ENCODE results near the gene EXOSC1.
"Not testable (repeated sequence)": the region's sequence is repeated elsewhere in the genome, so short reads cannot be mapped to it uniquely, and the experiment has no call there.

The EXOSC1 gene

DNA sequence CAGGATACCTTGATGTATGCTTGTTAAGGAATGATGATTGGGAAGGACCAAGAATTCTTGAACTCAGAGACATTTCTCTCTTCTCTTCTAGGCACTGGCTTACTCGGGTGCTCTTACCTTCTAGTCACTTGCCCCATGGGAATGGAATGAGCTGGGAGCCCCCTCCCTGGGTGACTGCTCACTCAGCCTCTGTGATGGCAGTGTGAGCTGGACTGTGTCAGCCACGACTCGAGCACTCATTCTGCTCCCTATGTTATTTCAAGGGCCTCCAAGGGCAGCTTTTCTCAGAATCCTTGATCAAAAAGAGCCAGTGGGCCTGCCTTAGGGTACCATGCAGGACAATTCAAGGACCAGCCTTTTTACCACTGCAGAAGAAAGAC is 10.9 kb upstream of the EXOSC1 start:
- no peak for DNase-seq

DNA sequence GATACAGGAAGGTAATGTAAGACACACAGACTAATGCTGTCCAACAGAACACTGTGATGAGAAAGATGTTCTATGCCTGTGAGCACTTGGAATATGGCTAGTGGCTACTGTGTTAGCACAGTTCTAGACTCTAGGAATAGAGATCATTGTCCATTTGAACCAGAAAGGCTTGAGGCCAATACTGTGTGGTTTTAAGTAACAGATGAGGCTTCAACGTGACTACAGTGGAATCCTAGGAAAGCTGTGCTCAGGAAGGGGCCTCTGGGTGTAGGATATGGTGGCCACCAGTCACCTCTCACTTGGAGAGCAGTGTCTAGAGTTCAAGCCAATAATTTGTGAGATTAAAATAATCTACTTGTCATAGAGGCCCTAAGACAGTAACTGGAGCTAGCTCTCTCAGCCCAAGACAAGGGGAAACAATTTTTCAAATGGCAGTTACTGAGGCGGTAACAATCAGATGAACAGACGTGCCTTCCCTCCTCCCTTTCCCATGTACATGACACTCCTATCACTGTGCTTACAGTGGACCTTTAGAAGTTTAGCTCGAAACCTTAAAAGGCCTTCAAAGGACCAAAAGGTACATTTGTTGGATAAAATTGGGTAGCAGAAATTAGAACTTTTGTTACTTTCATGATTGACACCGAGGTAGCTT is 10.4 kb upstream of the EXOSC1 start:
- no peak for DNase-seq

GRCh38 chr10:97454330-97455036 is 8.7 kb upstream of the EXOSC1 start:
- DNase-seq: no peak

DNA sequence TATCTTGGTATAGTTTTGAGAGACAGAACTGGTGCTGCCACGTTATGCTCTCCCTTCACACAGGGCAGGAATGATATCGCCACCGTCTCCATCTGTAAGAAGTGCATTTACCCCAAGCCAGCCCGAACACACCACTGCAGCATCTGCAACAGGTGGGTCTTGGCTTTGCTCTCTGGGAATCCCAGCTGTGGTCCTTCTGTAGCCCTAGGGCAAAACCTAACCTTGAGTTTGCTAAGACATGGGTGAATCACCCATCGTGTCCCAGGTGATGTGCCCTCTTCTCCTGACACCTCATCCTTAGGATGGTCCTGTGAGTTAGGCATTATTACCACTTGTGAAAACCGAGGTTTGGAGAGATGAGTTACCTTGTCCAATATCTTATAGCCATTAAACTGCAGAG is 6.5 kb upstream of the EXOSC1 start:
- no peak for DNase-seq

GRCh38 chr10:97451605-97452004 is 5.8 kb upstream of the EXOSC1 start:
- no peak for DNase-seq

- no peak for DNase-seq
These were observed 5.0 kb upstream of the EXOSC1 start for GRCh38 chr10:97450828-97451227.

- no peak for DNase-seq
These were observed 467 bp downstream of the EXOSC1 start for GRCh38 chr10:97445357-97445721.

GRCh38 chr10:97444212-97444611 is 1.6 kb downstream of the EXOSC1 start:
- DNase-seq: no peak

- no peak for DNase-seq
These were observed 3.5 kb downstream of the EXOSC1 start for GRCh38 chr10:97442277-97442676.

DNA sequence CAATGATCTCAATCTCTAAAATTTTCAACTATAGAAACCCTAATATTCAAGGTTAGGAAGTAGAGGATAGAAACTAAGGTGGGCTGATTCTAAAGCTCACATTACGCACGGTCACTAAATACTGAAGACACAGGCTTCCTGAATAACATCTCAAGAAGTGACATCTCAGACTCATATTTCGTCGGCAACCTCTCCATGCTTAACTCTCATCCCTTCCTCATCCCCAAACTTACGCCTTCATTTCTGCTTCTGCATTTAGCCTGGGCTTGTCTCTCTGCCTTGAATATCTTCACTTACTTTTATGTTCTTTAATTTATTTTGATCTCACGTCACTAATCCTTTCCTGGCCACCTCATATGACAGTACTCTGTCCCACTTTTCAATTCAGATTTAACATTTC is 10.6 kb downstream of the EXOSC1 start:
- DNase-seq: no peak

GRCh38 chr10:97434557-97434956 is 11.2 kb downstream of the EXOSC1 start:
- no peak for DNase-seq

DNA sequence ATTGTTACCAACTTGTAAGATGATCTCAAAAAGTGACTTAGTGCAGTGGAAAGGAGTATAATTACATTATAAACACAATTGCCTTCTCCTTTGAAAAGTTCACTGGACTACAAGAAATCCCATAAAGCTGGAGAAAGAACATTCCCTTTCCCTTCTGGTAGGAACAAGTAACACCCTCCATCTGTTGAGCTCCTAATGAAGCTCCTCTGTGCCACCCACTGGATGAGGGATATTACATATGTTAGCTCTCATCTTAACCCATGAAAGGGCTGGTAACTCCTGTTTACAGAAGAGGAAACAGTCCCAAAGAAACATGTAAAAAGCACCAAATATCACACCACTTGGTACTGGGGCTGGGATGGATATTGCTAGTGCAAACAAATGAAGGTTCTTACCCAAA is 11.8 kb downstream of the EXOSC1 start:
- DNase-seq: no peak

- no peak for DNase-seq
These were observed 17.2 kb downstream of the EXOSC1 start for GRCh38 chr10:97428572-97428981.

GRCh38 chr10:97427571-97428179 is 18.1 kb downstream of the EXOSC1 start:
- DNase-seq: no peak

DNA sequence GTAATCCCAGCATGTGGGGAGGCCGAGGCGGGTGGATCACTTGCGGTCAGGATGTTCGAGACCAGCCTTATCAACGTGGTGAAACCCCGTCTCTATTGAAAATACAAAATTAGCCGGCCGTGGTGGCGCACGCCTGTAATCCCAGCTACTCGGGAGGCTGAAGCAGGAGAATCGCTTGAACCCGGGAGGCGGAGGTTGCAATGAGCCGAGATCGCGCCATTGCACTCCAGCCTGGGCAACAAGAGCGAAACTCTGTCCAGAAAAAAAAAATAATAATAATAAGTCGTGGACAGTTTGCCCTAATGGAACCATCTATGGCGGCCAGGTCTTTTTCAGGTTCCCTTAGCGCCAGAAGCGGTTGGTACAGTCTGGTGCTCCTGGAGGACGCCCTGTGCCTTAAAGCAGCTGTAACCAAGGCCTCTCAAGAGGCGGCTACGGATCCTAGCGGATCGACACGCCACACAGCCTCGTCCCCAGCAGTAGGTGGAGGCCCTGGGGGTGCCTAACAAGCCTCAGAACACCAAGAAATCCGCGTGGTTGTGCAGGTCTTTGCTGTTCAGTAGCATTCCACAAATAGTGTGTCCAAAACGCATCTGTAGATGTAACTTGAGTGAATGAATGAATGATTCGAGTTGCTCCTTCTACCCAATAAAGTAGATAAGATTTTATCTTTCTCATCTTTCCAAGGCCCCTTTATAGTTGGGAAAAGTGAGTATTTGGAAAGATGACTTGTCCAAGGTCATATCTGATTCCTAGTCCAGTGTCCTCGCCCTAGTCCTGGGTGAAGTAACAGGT is 18.8 kb downstream of the EXOSC1 start:
- DNase-seq: no peak

GRCh38 chr10:97425964-97426775 is 19.6 kb downstream of the EXOSC1 start, which contains the start of gene PGAM1:
TSS of gene PGAM1 (plus strand) at chr10:97426191. CDS start at chr10:97426308, 117 bp downstream.
- peak; percentile 96 for DNase-seq

DNA sequence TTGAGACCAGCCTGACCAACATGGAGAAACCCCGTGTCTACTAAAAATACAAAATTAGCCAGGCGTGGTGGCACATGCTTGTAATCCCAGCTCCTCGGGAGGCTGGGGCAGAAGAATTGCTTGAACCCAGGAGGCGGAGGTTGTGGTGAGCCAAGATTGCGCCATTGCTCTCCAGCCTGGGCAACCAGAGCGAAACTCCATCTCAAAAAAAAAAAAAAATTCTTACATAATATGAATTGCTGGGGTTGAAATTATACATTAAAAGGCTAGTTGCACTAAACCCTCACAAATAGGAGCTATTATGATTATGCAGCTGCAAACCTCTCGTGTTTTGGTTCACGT is 22.1 kb downstream of the EXOSC1 start:
- not testable (repeated sequence) for DNase-seq

GRCh38 chr10:97416565-97416964 is 29.2 kb downstream of the EXOSC1 start:
- DNase-seq: no peak

DNA sequence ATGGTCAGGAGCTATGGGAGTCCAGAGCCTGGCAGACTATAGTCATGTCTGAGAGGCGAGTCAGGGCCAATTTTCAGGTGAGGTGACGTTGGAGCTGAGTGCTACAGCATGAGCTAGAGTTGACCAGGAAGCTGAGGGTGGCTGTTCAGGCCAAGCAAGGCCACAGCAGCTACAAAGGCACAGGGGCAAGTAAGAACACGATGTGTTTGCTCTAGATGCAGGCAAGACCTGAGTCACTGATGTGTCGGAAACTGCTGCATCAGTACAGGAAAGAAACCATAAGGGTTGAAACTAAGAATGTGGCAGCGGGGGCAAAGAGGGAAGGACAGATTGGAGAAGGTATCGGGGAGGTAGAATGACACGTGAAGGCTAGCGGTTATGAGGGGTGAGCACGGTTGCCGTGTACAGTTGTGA is 32.9 kb downstream of the EXOSC1 start:
- peak; percentile 84 for DNase-seq

DNA sequence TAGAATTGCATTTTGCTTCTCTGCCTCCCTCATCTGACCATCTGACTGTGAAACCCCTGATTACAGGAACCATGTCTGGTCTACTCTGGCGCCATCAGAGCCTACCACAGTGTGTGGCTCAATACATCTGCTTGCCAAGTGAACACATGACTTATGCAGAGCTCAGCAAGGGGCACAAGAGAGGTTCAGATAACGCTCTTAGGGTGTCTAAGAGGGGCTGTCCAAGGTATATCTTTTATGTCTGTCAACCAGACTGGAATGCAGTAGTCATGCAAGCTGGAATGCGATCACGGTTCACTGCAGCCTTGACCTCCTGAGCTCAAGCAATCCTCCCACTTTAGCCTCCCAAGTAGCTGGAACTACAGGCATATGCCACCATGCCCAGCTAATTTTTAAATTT is 34.4 kb downstream of the EXOSC1 start:
- no peak for DNase-seq

- no peak for DNase-seq
These were observed 37.3 kb downstream of the EXOSC1 start for GRCh38 chr10:97408496-97408992.

DNA sequence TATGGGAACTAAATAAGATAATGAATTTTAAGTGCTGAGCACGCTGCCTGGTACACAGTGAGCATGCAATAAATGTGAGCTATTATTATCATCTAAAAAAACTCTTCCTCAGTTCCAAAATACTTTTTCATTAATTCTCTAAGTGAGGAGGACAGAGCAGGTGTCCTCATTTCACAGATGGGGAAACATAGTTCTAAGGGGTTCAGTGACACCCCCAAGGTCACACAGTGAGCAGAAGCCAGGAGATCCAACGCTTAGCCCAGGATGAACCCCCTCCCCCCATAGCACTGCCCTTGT is 37.9 kb downstream of the EXOSC1 start:
- DNase-seq: no peak

All from stimulated activated CD4-positive, alpha-beta T cell treated with anti-CD3 and anti-CD28 coated beads, Interleukin-1b, Interleukin-23, amount 100 ng/mL, for 48 hours (primary cell).